Peyer's patch (tissue), 4 donors: Measurements from ENCODE around the gene INTS1. TPM values are rescaled to one million over a fixed set of nuclear protein-coding genes. Genes with fewer than 3 reads are reported as not detected.
"Not testable (repeated sequence)": the region's sequence is repeated elsewhere in the genome, so short reads cannot be mapped to it uniquely, and the experiment has no call there.

Experiments used
- DNase-seq, 3 donors: peaks; one replicate each; pipeline ENCODE4 v3.0.0-alpha.2; 2017 to 2019
- H3K27ac ChIP-seq, 4 donors: fragments of 200-600 bp; sonication (generic); one replicate each; pipeline ENCODE4 v1.5.1; 2016 to 2019
- H3K27me3 ChIP-seq, 2 donors: fragments of 200-600 bp; sonication (generic); one replicate each; pipeline ENCODE4 v1.5.1; 2019
- H3K36me3 ChIP-seq, 3 donors: fragments of 200-600 bp; sonication (generic); one replicate each; pipeline ENCODE4 v1.5.1; 2016 to 2019
- H3K4me1 ChIP-seq, 4 donors: fragments of 200-600 bp; sonication (generic); one replicate each; pipeline ENCODE4 v1.5.1; 2016 to 2019
- H3K4me3 ChIP-seq, 4 donors: fragments of 200-600 bp; sonication (generic); 1 replicate in 3 of 4; 2 replicates in 1 of 4; pipeline ENCODE4 v1.5.1; 2016 to 2019; ENCODE audit warnings: mild to moderate bottlenecking in 1 of 4
- H3K9me3 ChIP-seq, 4 donors: fragments of 200-600 bp; sonication (generic); one replicate each; pipeline ENCODE4 v1.5.1; 2016 to 2019; ENCODE audit warnings: mild to moderate bottlenecking in 1 of 4
- CTCF ChIP-seq, 6 experiments: fragments of 450-650 bp in 4 of 6; fragments of 200-600 bp in 2 of 6; sonication (generic) in 1 of 6; IDR thresholded peaks; one replicate each; pipeline ENCODE4 v1.5.1; 2017 to 2019; ENCODE audit warnings: antibody characterized with exemption in 6 of 6, mild to moderate bottlenecking in 3 of 6, moderate library complexity in 1 of 6
- POLR2A ChIP-seq, 2 donors: fragments of 450-650 bp; IDR thresholded peaks; one replicate each; pipeline ENCODE4 v1.5.1; 2017; ENCODE audit warnings: antibody characterized with exemption in 2 of 2, mild to moderate bottlenecking in 2 of 2, moderate library complexity in 2 of 2
- total RNA-seq, 4 donors: library from RNA; depleted of rRNA; stranded (reverse); fragments of >200 nt; gene quantifications; one replicate each; pipeline ENCODE4 v1.1.0, GENCODE V29; 2016

Gene INTS1
- total RNA-seq, 4 donors from 2014 or later, result 84.4 to 192 (median 108) TPM

DNA sequence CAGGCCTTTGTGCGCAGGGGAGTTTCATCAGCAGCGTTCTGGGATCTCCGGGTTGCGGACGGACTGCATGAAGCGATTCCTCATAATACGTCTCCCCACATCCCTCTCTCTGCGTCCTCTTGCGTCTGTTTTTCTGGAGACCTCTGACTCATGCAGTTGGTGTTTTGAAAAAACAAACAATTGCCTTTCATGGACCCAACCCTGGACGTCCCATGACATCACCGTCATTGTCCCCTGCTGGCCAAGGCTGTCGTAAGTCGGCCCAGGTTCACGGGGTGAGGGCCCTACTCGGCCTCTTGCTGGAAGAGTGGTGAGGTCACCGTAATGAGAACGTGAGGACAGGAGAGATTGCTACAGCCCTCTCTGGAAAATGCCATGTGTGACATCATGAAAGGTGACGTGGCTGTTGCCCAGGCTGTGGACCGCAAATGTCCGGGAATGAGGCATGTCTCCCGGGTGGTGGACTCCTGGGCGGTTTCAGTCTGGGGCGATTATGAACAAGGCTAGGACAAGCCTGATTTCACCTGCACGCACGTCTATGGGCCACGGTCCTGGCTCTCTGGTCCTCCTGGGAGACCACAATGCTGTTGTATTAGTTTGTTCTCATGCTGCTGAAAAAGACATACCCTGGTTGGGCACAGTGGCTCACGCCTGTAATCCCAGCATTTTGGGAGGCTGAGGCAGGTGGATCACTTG lies 16.5 kb upstream of the INTS1 start:
- no peak for DNase-seq
- no peaks in the 10 kb centered on the region for H3K36me3 ChIP-seq
- H3K27ac ChIP-seq, result no peak overlapping the region
- no peak overlapping the region for H3K4me3 ChIP-seq
- H3K27me3 ChIP-seq, result no peaks in the 10 kb centered on the region
- no peaks in the 10 kb centered on the region for H3K9me3 ChIP-seq
- TF ChIP-seq CTCF (IDR thresholded peaks at IDR 0.05), result no peak
- TF ChIP-seq POLR2A (IDR thresholded peaks at IDR 0.05), result no peak
- H3K4me1 ChIP-seq, result peaks cover 0 to 6% (median 0%) of the 10 kb centered on the region in 4 donors

GRCh38 chr7:1519322-1519922 lies 15.2 kb upstream of the INTS1 start:
- not testable (repeated sequence) for H3K27me3 ChIP-seq, H3K4me3 ChIP-seq, H3K27ac ChIP-seq, DNase-seq, H3K36me3 ChIP-seq, H3K4me1 ChIP-seq, H3K9me3 ChIP-seq

- no peaks in the 10 kb centered on the region for H3K36me3 ChIP-seq
- H3K27me3 ChIP-seq, result no peaks in the 10 kb centered on the region
- no peaks in the 10 kb centered on the region for H3K9me3 ChIP-seq
- TF ChIP-seq POLR2A (IDR thresholded peaks at IDR 0.05) (no peak), CTCF (IDR thresholded peaks at IDR 0.05) (no peak)
- no peak overlapping the region for H3K4me3 ChIP-seq
- H3K4me1 ChIP-seq, result peaks cover 0 to 12% (median 0%) of the 10 kb centered on the region in 4 donors
- no peak overlapping the region for H3K27ac ChIP-seq
- no peak for DNase-seq
These were observed 12.5 kb upstream of the INTS1 start for GRCh38 chr7:1516586-1517251.

GRCh38 chr7:1515509-1515967 lies 11.3 kb upstream of the INTS1 start:
- DNase-seq, H3K27ac ChIP-seq, H3K9me3 ChIP-seq, H3K36me3 ChIP-seq, H3K27me3 ChIP-seq, H3K4me3 ChIP-seq: not testable (repeated sequence)
- H3K4me1 ChIP-seq, result peaks cover 0 to 18% (median 0%) of the 10 kb centered on the region in 4 donors

DNA sequence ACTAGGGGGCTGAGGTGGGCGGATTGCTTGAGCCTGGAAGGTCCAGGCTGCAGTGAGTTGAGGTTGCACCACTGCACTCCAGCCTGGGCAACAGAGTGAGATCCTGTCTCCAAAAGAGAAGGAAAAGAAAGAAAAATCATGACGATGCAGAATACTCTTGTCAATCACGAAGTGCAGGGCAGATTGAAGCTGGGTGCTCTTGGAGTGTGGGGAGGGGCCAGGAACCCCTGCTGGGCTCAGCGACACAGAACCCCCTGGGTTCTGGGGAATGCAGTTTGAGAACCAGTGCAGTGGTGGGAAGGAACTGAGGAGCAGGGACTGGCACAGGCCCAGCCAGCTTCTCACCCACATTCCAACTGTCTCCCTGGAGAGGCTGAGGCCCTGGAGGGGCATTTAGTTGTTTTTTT lies 10.8 kb upstream of the INTS1 start:
- Histone ChIP-seq H3K4me1 (peaks cover 0 to 21% (median 0%) of the 10 kb centered on the region in 4 donors), H3K27me3 (no peaks in the 10 kb centered on the region), H3K4me3 (no peak overlapping the region), H3K36me3 (no peaks in the 10 kb centered on the region), H3K27ac (no peak overlapping the region), H3K9me3 (no peaks in the 10 kb centered on the region)
- no peak for TF ChIP-seq CTCF (IDR thresholded peaks at IDR 0.05)
- TF ChIP-seq POLR2A (IDR thresholded peaks at IDR 0.05), result no peak
- no peak for DNase-seq

GRCh38 chr7:1514407-1514806 lies 10.2 kb upstream of the INTS1 start:
- Histone ChIP-seq H3K9me3 (no peaks in the 10 kb centered on the region), H3K27ac (no peak overlapping the region), H3K36me3 (no peaks in the 10 kb centered on the region), H3K4me1 (peaks cover 0 to 21% (median 0%) of the 10 kb centered on the region in 4 donors), H3K4me3 (no peak overlapping the region), H3K27me3 (no peaks in the 10 kb centered on the region)
- TF ChIP-seq CTCF (IDR thresholded peaks at IDR 0.05) (no peak), POLR2A (IDR thresholded peaks at IDR 0.05) (no peak)
- no peak for DNase-seq
